ENCODE data around the gene DEFB129. TPM values are rescaled to one million over a fixed set of nuclear protein-coding genes. Genes with fewer than 3 reads are reported as not detected.

DEFB129 gene, protein sequence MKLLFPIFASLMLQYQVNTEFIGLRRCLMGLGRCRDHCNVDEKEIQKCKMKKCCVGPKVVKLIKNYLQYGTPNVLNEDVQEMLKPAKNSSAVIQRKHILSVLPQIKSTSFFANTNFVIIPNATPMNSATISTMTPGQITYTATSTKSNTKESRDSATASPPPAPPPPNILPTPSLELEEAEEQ
- not detected for total RNA-seq

DNA sequence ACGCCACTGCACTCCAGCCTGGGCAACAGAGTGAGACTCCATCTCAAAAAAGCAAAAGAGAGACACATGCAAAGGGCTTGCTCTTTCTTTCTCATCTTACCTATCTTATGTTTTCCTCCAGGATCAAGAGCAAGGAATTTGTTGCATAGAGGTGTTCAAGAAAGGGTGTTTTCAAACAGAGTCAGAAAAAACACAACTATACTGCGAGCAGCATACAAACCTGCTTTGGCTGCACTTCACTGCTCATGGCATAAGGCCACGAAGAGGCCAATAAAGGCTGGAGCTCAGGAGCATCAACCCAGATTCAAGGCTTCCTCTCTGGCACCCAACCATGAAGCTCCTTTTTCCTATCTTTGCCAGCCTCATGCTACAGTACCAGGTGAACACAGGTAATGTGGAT is at the start of gene DEFB129:
TSS of gene DEFB129 (plus strand) at position 301 of the 400 bp plus-strand sequence. CDS start at position 332, 31 bp downstream.
- no peaks in the 10 kb centered on the region for H3K4me1 ChIP-seq
- no peak within 1 kb of the TSS for H3K27ac ChIP-seq
- no peaks in the 10 kb centered on the region for H3K36me3 ChIP-seq
- DNase-seq (ENCODE audit: low spot score in 2 of 2), result no peak
- TF ChIP-seq, protein P1, sequence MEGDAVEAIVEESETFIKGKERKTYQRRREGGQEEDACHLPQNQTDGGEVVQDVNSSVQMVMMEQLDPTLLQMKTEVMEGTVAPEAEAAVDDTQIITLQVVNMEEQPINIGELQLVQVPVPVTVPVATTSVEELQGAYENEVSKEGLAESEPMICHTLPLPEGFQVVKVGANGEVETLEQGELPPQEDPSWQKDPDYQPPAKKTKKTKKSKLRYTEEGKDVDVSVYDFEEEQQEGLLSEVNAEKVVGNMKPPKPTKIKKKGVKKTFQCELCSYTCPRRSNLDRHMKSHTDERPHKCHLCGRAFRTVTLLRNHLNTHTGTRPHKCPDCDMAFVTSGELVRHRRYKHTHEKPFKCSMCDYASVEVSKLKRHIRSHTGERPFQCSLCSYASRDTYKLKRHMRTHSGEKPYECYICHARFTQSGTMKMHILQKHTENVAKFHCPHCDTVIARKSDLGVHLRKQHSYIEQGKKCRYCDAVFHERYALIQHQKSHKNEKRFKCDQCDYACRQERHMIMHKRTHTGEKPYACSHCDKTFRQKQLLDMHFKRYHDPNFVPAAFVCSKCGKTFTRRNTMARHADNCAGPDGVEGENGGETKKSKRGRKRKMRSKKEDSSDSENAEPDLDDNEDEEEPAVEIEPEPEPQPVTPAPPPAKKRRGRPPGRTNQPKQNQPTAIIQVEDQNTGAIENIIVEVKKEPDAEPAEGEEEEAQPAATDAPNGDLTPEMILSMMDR (IDR thresholded peaks at IDR 0.05), result no peak
- no peak for TF ChIP-seq POLR2AphosphoS5 (IDR thresholded peaks at IDR 0.05)
- no peak for TF ChIP-seq EP300 (IDR thresholded peaks at IDR 0.05)
- no peak for TF ChIP-seq POLR2A (IDR thresholded peaks at IDR 0.05)
- 85% methylated on average over 3 of the region's 3 CpGs for WGBS
- H3K27me3 ChIP-seq, result peaks cover 8% of the 10 kb centered on the region
- H3K4me3 ChIP-seq, result no peak within 1 kb of the TSS
- no peaks in the 10 kb centered on the region for H3K9me3 ChIP-seq

DNA sequence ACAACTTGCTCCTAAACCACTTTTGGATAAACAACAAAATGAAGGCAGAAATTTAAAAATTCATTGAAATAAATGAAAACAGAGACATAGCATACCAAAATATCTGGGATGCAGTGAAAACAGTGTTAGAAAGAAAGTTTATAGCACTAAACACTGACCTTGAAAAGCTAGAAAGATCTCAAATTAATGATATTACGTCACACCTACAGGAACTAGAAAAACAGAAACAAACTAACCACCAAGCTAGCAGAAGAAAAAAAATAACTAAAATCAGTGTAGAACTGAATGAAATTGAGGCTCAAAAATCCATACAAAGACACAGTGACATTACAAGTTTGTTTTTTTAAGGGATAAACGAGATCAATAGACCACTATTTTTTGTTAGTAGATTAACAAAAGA is 42.8 kb upstream of the DEFB129 start:
- WGBS, result 61% methylated on average over 2 of the region's 2 CpGs
- TF ChIP-seq EP300 (IDR thresholded peaks at IDR 0.05), result no peak
- no peak for TF ChIP-seq POLR2AphosphoS5 (IDR thresholded peaks at IDR 0.05)
- TF ChIP-seq POLR2A (IDR thresholded peaks at IDR 0.05), result no peak
- TF ChIP-seq, protein P1 (IDR thresholded peaks at IDR 0.05), result no peak

DNA sequence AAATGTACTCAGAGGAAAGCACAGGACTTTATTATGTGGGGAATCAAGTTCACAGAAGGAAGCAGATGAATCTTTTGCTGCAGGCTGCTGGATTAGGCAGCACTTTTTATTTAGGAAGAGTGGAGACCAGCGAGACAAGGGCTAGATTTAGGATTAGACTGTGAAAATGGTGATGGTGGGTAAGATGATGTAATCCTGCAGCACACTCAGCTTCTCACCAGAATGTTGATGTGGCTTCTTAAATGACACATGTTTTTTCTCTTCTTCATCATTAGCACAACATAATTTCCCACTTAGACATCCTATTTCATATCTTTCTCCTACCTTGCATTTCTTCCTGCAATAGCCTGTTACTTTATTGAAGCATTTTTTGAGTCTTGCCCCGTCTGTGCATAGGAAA is 39.3 kb upstream of the DEFB129 start:
- Histone ChIP-seq H3K4me1 (no peaks in the 10 kb centered on the region), H3K36me3 (no peaks in the 10 kb centered on the region), H3K27ac (no peak overlapping the region), H3K9me3 (no peaks in the 10 kb centered on the region), H3K4me3 (no peak overlapping the region), H3K27me3 (peaks cover 8% of the 10 kb centered on the region)
- DNase-seq (ENCODE audit: low spot score in 2 of 2), result no peak
- TF ChIP-seq EP300 (IDR thresholded peaks at IDR 0.05) (no peak), POLR2A (IDR thresholded peaks at IDR 0.05) (no peak), POLR2AphosphoS5 (IDR thresholded peaks at IDR 0.05) (no peak)
- TF ChIP-seq, protein P1 (IDR thresholded peaks at IDR 0.05), result no peak
- 57% methylated on average over 2 of the region's 2 CpGs for WGBS

More for the DNA sequence above, 42.8 kb upstream of the DEFB129 start:
- Histone ChIP-seq H3K9me3 (no peaks in the 10 kb centered on the region), H3K4me3 (no peak overlapping the region), H3K36me3 (no peaks in the 10 kb centered on the region), H3K27ac (no peak overlapping the region), H3K27me3 (peaks cover 15% of the 10 kb centered on the region), H3K4me1 (no peaks in the 10 kb centered on the region)
- no peak for DNase-seq (ENCODE audit: low spot score in 2 of 2)

DNA sequence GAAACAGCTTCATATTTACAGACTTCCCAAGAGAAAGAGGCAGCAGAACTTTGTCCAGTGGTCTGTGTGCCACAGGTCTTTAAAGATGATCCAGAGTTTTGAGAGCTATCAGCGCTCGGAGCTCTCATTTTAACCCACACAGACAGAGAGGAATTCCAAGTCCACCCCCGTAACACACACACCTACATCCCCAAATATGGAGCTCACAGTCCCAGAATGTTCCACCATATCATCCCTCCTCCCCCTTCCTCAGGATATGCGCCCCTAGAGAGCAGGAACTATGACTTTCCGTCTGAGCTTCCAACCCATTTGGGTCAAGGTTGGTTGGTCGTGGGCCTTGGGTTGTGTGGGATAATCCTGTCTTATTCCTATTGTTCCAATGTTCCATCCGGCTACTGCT is 37.4 kb upstream of the DEFB129 start, which contains the start of gene DEFB128:
TSS of gene DEFB128 (minus strand) at position 101 of the 400 bp plus-strand sequence. CDS start at position 13, 88 bp downstream.
- DNase-seq (ENCODE audit: low spot score in 2 of 2), result no peak
- 61% methylated on average over 7 of the region's 7 CpGs for WGBS
- H3K27ac ChIP-seq, result no peak within 1 kb of the TSS
- no peaks in the 10 kb centered on the region for H3K36me3 ChIP-seq
- no peaks in the 10 kb centered on the region for H3K4me1 ChIP-seq
- H3K4me3 ChIP-seq, result no peak within 1 kb of the TSS
- TF ChIP-seq POLR2A (IDR thresholded peaks at IDR 0.05), result no peak
- TF ChIP-seq POLR2AphosphoS5 (IDR thresholded peaks at IDR 0.05), result no peak
- TF ChIP-seq, protein P1 (IDR thresholded peaks at IDR 0.05), result no peak
- no peak for TF ChIP-seq EP300 (IDR thresholded peaks at IDR 0.05)
- H3K27me3 ChIP-seq, result peaks cover 8% of the 10 kb centered on the region
- H3K9me3 ChIP-seq, result no peaks in the 10 kb centered on the region

DNA sequence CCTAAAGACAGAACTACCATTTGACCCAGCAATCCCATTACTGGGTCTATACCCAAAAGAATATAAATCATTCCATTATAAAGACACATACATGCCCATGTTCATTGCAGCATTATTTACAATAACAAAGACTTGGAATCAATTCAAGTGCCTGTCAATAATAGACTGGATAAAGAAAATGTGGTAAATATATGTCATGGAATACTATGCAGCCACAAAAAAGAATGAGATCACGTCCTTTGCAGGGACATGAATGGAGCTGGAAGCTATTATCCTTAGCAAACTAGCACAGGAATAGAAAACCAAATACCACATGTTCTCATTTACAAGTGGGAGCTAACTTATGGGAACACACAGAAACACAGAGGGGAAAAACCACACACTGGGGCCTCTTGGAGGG is 28.8 kb upstream of the DEFB129 start:
- H3K27ac ChIP-seq, result no peak overlapping the region
- H3K9me3 ChIP-seq, result no peaks in the 10 kb centered on the region
- WGBS, result 84% methylated on average over 1 of the region's 1 CpG
- DNase-seq (ENCODE audit: low spot score in 2 of 2), result no peak
- H3K27me3 ChIP-seq, result peaks cover 3% of the 10 kb centered on the region
- no peak for TF ChIP-seq POLR2A (IDR thresholded peaks at IDR 0.05)
- TF ChIP-seq, protein P1 (IDR thresholded peaks at IDR 0.05), result no peak
- TF ChIP-seq POLR2AphosphoS5 (IDR thresholded peaks at IDR 0.05), result no peak
- no peak for TF ChIP-seq EP300 (IDR thresholded peaks at IDR 0.05)
- H3K36me3 ChIP-seq, result no peaks in the 10 kb centered on the region
- no peak overlapping the region for H3K4me3 ChIP-seq
- H3K4me1 ChIP-seq, result no peaks in the 10 kb centered on the region

All from suprapubic skin (tissue), 4 donors.